Adrenal gland (tissue), 5 donors: Measurements from ENCODE around the gene HHEX.

ENCODE experiments used
- POLR2A ChIP-seq, 2 donors: fragments of 450-650 bp; IDR thresholded peaks; one replicate each; pipeline ENCODE4 v1.6.1; 2017; ENCODE audit warnings: antibody characterized with exemption in 2 of 2, mild to moderate bottlenecking in 2 of 2, moderate library complexity in 1 of 2
- TF ChIP-seq, protein P1 (sequence below), 6 experiments: fragments of 450-650 bp in 4 of 6; fragments of 200-600 bp in 2 of 6; sonication (generic) in 1 of 6; IDR thresholded peaks; 1 replicate in 5 of 6; 2 replicates in 1 of 6; pipeline versions ENCODE4 v1.5.1 to v1.8.0; 2016 to 2021; ENCODE audit warnings: antibody characterized with exemption in 6 of 6, mild to moderate bottlenecking in 2 of 6, moderate library complexity in 1 of 6
- donor health status: DM: no; HTN: no; CAD: no.

DNA sequence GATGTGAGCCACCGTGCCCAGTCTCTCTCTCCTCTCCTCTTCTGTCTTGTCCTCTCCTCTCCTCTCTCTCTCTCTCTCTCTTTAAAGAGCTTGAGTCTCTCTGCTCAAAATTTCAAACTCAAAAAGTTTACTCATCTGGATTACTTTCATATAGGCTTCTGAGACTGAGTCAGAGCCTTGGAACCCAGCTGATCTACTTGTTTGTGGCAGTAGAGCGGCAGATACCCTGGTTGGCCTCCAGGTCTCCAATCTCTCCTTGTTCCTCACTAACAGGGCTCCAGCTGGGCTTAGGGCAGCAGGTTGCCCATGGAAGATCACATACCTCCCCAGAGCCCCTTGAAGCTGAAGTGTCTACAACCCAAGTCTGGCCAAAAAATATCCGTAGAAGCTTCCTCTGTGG, 51.0 kb downstream of the HHEX start:
- TF ChIP-seq, protein P1, sequence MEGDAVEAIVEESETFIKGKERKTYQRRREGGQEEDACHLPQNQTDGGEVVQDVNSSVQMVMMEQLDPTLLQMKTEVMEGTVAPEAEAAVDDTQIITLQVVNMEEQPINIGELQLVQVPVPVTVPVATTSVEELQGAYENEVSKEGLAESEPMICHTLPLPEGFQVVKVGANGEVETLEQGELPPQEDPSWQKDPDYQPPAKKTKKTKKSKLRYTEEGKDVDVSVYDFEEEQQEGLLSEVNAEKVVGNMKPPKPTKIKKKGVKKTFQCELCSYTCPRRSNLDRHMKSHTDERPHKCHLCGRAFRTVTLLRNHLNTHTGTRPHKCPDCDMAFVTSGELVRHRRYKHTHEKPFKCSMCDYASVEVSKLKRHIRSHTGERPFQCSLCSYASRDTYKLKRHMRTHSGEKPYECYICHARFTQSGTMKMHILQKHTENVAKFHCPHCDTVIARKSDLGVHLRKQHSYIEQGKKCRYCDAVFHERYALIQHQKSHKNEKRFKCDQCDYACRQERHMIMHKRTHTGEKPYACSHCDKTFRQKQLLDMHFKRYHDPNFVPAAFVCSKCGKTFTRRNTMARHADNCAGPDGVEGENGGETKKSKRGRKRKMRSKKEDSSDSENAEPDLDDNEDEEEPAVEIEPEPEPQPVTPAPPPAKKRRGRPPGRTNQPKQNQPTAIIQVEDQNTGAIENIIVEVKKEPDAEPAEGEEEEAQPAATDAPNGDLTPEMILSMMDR (IDR thresholded peaks at IDR 0.05), result no peak
- TF ChIP-seq POLR2A (IDR thresholded peaks at IDR 0.05), result no peak
